NCI-H1105 treated with DMSO at 0.1 percent for 48 hours (cell line): ENCODE measurements around the gene DLG2.
"Not testable (repeated sequence)": the region's sequence is repeated elsewhere in the genome, so short reads cannot be mapped to it uniquely, and the experiment has no call there.

Source experiments
- DNase-seq: peaks from one replicate; lab custom pipeline; 2025; lab: John Stamatoyannopoulos, UW

The DLG2 gene

DNA sequence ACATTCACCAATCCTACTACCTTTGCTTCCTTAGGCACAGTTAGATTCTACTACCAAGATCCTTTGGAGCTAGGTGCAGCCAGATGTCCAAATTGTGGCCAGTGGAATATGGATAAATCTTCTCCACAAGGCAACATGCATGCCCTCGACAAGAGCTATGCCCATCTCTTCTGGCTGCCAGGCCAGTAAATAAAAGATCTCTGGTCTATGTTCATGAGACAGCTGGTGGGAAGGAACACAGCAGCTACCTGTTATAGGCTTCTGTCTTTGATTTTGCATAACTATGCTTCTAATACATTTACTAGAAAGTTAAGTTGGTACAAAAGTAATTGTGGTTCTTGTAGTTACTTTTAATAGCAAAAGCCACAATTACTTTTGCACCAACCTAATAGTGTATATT is 182.7 kb downstream of the DLG2 start:
- no peak for DNase-seq

DNA sequence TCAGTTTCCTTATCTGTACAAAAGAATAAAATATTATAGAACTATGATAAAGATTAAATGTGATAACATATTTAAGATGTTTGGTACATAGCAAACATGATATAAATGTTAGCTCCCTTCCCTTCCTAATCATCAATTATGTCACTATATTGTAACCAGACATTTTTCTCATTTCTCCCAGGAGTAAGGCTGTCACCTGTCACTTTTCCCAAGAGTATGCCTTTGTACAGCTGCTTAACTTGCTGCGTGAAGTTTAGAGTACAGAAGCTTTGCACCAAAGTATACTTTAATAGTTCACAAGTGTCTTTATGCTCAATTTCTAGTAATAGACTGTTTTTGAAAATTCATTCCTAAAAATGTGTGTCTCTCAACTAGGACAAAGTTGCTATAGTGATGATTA is 186.9 kb downstream of the DLG2 start:
- DNase-seq, result no peak

DNA sequence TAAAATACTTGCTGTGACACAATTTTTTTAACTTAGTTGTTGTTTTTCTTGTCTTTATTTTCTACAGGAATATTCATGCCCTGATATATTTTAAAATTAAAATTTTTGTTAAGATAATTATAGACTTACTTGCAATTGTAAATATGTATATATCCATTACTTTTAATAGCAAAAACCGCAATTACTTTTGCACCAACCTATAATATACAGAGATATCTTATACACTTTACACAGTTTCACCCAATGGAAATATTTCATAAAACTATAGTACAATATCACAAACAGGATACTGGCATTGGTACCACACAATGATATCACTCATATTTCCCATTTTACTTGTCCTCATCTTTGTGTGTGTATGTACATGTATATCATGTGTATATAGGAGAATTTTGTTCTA is 188.8 kb downstream of the DLG2 start:
- DNase-seq, result no peak

DNA sequence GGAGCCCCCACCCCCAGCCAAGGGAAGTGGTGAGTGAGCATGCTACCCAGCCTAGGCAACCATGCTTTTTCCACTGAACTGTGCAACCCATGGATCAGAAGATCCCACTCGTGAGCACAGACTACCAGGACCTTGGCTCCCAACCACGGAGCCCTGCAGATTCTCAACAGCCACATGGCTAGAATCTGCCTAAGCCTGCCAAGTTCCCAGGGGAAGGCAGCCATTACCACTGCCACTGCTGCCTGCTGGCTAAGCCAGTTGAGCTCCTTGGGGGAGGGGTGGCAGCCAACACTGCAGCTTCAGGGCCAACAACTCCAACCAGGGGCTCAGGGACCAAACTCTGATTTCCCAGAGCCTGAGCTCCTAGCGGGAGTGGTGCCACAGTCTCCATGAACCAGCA is 195.8 kb downstream of the DLG2 start:
- DNase-seq, result no peak

DNA sequence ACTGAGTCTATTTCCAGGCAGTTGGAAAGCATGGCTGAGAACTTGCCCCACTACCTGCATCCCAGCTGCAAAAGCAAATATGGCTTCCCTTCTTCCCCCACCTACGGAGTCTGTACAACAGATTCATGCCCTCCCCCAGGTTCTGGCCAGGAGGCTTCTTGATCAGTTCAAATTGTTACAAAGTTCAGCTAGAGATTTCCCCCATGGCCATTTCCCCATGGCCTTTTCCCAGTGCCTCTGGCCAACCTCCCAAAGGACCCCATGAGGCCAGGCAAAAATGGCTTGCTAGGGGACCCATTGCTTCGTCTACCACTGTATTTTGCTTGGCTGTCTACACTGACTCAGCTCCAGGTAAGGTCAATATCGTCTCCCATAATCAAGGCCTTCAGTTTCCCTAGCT is 203.3 kb downstream of the DLG2 start:
- DNase-seq, result no peak

DNA sequence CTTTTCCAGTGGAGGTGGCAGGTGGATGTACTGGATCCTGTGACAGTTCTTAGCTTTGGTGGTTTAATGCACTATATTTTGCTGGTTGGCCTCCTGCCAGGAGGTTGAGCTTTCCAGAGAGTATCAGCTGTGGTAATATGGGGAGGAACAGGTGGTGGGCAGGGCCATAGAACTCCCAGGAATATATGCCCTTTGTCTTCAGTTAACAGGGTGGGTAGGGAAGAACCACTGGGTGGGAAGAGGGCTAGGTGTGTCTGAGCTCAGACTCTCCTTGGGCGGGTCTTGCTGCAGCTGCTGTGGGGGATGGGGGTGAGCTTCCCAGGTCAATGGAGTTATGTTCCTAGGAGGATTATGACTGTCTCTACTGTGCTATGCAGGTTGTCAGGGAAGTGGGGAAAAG is 203.8 kb downstream of the DLG2 start:
- peak; percentile 16 for DNase-seq

DNA sequence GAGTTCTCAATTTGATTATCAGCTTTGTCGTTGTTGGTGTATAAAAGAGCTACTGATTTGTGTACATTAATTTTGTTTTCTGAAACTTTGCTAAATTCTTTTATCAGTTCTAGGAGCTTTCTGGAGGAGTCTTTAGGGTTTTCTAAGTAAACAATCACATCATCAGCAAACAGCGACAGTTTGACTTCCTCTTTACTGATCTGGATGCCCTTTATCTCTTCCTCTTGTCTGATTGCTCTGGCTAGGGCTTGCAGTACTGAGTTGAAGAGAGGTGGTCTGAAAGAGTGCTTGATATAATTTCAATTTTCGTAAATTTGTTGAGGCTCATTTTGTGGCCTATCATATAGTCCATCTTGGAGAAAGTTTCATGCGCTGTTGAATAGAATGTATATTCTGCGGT is 213.0 kb downstream of the DLG2 start:
- no peak for DNase-seq

DNA sequence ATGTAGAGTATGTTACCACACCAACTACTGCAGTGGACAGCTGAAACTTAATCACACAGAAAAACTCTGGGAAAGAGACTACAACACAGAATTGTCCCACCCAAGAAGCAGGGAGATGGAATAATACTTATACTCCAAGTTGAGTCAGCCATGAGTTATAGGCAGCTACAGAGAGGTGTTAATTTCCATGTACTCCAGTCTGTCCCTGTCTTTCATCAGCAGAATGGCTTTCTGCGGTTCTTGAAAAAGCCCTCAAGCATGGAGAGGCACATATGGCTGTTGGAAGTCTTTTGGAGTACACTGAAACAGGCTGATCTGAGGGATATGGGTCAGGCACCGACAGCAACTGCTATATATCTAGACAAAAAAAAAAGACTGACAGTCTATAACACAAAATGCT is 219.5 kb downstream of the DLG2 start:
- DNase-seq, result no peak

DNA sequence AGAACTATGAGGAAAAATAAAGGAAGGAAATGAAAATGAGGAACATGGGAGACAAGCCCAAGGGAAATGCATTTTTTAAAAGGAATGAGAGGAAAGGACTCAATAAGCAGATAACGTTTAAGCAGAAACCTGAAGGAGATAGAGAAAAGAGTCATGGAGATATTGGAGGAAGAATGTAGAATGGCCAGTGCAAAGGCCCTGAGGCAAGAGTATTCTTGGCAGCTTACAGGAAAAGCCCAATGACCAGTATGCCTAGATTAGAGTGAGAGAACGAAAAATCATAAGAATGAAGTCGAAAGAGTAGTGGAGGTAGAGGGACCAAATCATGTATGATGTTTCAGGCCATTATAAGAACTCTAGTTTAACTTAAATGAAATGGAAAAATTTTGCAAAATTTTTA is 220.3 kb downstream of the DLG2 start:
- DNase-seq, result no peak

DNA sequence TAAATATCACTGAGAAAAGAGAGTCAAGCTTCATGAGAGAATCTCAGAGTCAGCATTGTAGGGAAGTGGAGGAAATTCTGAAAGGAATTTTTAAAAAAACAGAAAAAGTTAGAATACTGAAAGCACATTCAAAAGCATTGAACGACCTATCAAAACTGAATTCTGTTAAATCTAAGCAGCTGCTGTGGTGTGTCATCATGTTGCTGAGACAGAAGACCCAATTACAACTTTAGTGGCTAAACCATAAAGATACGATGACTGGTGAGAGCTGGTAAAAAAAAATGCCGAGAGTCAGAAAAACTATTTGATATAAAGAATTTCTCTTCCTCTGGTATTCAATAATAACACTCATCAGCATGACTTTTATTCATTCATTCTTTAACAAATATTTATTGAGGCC is 220.8 kb downstream of the DLG2 start:
- no peak for DNase-seq

DNA sequence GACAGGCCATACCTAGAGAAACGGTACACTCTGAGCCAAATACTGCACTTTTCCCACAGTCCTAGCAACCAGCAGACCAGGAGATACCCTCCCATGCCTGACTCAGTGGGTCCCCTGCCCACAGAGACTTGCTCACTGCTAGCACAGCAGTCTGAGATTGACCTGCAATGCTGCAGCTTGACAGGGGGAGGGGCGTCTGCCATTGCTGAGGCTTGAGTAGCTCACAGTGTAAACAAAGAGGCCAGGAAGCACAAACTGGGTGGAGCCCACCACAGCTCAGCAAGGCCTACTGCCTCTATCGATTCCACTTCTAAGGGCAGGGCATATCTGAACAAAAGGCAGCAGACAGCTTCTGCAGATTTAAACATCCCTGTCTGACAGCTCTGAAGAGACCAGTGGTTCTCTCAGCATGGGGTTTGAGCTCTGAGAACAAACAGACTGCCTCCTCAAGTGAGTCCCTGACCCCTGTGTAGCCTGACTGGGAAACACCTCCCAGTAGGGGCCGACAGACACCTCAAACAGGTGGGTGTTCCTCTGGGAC is 231.6 kb downstream of the DLG2 start:
- not testable (repeated sequence) for DNase-seq

DNA sequence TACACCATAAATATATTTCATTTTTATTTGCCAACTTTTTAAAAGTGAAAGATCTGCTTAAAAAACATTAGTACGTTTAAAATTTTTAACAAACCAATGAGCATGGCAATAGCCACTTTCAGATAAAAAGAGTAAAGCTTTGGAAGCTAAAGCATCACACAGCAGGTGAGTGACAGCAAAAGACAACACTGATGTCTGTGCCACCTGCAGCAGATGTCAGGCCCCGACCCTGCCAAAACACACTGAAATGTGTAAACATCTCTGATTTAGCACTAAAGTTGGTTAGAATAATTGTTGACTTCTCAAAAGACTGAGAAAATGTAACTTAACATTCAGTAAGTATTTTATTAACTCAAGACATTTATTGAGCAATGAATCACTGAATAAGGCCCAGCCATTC is 232.9 kb downstream of the DLG2 start:
- DNase-seq, result no peak

DNA sequence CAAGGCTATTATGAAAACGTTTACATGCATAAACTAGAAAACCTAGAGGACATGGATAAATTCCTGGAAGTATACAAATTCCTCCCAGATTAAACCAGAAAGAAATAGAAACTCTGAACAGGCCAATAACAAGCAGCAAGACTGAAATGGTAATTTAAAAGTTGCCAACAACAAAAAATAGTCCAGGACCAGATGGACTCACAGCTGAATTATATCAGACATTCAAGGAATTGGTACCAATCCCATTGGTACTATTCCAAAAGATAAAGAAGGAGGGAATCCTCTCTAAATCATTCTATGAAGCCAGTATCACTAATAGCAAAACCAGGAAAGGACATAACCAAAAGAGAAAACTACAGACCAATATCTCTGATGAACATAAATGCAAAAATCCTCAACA is 236.0 kb downstream of the DLG2 start:
- DNase-seq, result no peak

DNA sequence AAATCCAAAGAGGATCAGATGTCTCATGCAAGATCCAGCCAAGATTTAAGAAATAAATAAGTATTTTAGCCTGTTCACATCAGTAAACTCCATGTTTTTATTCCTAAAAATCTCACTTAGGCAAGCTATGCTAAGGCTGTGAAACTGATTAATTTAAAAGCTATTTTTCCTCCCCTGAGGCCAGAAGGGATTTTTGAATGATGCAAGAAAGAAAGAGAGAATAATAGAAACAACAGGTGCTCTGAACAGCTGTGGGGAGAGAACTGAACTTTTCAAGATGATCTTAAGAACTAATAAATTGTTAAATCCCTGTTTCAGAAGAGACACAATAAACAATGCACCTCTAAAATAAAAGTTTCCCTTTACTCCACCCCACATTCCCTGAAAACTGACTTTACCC is 241.6 kb downstream of the DLG2 start:
- DNase-seq, result no peak

DNA sequence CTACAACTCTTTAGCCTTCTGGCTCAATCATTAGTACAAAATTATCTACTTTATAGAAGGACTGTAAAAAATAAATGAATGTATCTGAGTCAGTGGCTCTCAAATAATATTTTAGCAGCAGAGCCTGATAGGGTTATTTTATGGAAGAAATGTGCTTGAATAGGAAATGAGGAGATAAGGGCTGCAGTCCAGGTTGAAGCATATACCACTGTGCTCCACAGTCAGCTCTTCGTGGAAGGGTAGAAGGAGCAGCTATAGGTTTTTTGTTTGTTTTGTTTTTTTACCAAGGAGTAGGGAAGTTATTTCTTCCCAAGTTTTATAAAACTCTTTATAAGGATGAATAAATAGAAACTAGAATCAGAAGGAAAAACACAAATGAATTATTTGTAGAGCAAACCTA is 242.0 kb downstream of the DLG2 start:
- no peak for DNase-seq

DNA sequence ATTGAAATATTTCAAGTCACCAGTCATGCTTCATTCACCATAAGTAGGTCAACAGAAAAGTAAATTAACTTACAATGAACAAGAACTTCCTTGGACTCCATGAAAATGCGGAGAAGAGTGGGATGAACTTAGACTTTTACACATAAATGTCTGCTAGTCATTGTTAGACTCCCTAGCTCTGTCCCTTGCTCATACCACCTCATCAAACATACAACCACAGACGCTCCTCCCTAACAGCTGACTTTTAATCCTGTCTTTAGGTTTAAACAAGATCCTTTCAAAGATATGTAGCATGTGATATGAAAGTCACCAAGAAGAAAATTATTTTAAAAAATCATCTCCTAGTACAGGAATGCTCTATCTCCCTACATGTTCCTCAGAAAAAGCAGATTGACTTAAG is 248.1 kb downstream of the DLG2 start:
- no peak for DNase-seq

DNA sequence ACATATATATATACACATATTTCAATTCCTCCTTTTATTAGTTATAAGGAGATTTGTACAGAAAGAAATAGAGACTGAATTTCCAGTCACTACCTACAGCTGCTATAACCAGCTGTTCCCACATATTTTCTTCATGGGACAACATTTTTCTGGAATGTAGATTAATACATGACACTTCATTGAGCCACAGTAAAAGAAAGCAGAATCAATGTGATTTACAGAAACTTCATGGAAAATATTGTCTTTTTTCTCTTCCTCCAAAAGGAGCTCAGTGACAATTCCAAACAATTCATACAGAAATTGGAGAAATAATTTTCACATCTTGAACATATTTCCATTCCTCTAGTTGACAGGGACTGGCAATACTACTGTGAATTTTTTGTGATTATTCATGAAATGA is 249.2 kb downstream of the DLG2 start:
- no peak for DNase-seq

DNA sequence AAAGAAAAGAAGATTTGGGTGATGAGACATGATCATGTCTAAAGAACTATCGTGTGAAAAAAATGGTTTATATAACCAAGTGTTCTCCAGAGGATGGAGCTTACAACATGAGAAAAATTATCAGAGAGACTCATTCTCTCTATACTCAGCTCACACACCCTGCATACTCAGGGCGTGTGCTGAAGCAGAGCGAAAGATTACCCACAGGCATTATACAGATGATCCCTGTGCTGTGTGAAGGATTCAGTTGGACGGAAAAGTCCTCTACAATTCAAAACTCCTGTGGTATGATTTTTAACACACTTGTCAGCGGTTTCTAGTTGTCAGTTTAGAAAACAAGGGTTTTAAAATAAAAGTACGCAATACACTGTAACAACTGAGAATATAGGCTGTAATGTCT is 267.3 kb downstream of the DLG2 start:
- DNase-seq, result no peak

DNA sequence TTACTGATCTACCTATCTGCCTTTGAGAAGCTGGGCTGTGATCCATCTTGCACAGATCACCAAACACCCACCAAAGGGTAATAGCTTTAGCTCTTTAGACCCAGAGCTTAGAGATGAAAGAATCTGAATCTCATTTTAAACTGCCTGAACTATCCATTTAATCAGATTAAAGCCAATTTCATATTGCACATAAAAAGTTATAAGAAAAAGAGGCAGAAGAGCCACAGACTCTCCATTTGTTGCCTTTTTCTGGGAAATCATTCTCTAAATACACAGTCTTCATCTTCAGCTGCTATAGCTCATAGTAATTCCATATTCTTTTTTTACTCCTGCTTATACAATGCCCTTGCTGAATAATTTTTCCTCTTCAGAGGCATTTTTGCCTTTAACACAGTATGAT is 271.2 kb downstream of the DLG2 start:
- DNase-seq, result no peak

DNA sequence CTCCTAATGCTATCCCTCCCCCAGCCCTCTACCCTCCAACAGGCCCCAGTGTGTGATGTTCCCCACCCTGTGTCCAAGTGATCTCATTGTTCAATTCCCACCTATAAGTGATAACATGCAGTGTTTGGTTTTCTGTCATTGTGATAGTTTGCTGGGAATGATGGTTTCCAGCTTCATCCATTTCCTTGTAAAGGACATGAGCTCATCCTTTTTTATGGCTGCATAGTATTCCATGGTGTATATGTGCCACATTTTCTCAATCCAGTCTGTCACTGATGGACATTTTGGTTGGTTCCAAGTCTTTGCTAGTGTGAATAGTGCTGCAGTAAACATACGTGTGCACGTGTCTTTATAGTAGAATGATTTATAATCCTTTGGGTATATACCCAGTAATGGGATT is 277.6 kb downstream of the DLG2 start:
- DNase-seq, result not testable (repeated sequence)

DNA sequence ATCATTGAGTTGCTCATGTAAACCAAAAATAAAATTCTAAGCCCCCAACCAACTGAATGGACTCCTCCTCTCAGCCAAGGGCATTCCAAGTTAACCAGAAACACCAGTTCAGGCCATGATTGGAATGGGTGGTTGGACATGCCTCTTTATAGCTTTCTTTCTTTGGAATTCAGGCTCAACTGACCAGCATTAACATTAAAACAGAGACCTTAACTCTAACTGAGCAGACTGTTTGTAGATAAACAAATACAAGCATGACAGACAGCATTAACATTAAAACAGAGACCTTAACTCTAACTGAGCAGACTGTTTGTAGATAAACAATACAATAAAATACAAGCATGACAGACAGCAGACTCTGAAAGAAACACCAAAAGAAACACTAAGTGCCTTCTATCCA is 278.2 kb downstream of the DLG2 start:
- no peak for DNase-seq

DNA sequence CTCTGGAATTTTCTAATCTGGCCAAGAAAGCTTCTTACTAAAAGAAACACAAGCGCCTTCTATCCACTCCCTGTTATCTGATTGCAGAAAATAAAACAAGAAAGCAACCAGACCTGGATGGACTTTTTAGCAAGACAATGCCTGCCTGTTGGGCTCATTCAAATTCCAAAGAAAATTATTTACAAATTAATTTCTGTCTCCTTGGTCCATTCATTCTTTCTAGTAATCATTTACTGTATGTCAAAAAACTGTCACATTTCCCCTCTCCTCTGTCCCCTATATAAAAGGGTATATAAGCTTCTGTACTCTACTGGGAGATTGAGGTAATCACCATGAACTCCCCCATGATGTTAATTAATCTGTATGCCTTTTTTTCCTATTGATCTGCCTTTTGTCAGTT is 279.9 kb downstream of the DLG2 start:
- no peak for DNase-seq

DNA sequence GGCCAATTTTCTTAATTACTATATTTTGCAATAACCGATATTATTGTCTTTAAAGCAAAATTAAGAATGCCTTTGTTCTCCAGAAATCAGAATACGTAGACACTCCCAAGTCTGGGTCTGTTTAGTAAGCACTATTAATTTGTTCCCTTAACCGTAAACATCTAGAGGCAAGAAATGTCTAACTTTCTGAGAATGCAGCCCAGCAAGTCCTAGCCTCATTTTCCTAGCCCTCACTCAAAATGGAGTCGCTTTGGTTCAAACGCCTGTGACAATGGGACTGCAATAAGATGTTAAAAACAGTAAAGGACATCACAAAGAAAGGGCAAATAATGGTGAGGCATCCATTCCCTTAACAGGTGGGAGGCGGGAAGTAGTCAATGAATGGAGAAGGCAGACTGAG is 280.7 kb downstream of the DLG2 start:
- no peak for DNase-seq

DNA sequence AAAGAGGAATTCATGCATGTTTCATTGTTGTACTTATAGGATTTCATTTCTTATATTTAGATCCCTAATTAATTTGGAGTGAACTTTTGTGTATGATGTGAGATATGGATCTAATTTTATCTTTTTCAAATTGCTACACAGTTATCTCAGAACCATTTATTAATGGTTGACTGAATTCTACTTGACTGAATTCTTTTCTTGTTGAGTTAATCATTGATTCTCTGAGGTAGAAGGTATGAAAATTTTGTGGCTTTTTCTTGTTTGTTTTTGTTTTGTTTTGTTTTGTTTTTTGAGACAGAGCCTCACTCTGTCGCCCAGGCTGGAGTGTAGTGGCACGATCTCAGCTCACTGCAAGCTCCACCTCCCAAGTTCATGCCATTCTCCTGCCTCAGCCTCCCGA is 286.3 kb downstream of the DLG2 start:
- not testable (repeated sequence) for DNase-seq

DNA sequence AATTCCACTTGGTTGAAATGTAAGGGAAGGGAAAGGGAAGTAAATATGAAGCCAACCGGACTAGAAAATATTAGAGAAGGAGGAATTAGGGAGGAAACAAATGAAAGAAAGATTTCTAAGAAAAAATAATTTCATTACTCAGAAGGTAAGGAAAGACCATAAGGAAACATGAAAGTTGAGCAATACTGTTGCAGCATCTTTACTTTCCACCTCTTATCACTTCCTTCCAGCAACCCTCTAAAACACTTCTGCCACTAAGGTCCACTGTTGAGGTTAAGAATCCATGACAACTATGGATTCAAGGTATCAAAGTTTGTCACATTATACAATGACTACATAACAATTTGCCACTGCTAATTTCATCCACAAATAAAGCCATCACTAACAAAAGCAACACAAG is 308.6 kb downstream of the DLG2 start:
- DNase-seq, result no peak
